ENCODE measurements around the gene KDM4C. TPM values are rescaled to one million over a fixed set of nuclear protein-coding genes. Genes with fewer than 3 reads are reported as not detected.
"Not testable (repeated sequence)": the region's sequence is repeated elsewhere in the genome, so short reads cannot be mapped to it uniquely, and the experiment has no call there.

The KDM4C gene
- total RNA-seq, 2 experiments from 2014 or later: 51.5 to 60.3 TPM

DNA sequence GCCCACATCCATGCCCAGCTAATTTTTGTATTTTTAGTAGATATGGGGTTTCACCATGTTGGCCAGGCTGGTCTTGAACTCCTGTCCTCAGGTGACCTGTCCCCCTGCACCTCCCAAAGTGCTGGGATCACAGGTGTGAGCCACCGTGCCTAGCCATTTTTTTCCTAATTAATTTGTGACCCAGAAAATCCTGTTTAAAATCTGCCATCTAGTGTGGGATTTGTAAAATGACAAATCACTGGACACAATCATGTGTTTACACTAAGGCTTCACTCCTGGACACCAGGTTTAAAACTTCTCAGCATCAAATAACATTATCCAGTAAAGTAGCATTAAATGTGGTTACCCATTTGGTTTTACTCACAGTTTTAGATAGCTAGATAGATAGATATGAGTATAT, 18.6 kb upstream of the KDM4C start:
- Histone ChIP-seq H3K79me2 (ENCODE audit: insufficient read depth, low read depth, low read length) (no peaks in the 10 kb centered on the region), H4K20me1 (ENCODE audit: insufficient read depth, low read length) (no peaks in the 10 kb centered on the region), H3K9me2 (ENCODE audit: insufficient read depth, low read length) (no peaks in the 10 kb centered on the region), H3K36me3 (ENCODE audit: insufficient read depth, low read length) (no peaks in the 10 kb centered on the region), H3K27ac (ENCODE audit: low read depth, low read length, poor library complexity, severe bottlenecking) (no peak overlapping the region), H3K4me1 (ENCODE audit: insufficient read depth, low read length, poor library complexity, severe bottlenecking) (no peaks in the 10 kb centered on the region), H3K9me3 (ENCODE audit: low read length) (no peaks in the 10 kb centered on the region), H3K4me2 (ENCODE audit: low read length) (no peak overlapping the region), H3K4me3 (ENCODE audit: low read depth, low read length, poor library complexity, severe bottlenecking) (no peak overlapping the region), H2AFZ (ENCODE audit: low read length) (no peak overlapping the region)
- ChIA-PET CTCF (ENCODE audit: unreplicated experiment) (no interaction called here), POLR2A (interaction anchor here (0.7 to 2.3 kb wide), 3 partner anchors 11 to 326 kb away, joined by 4 to 9 read pairs (median 4); partner anchors contain the start of gene UHRF2)
- TF ChIP-seq EZH2phosphoT487 (IDR thresholded peaks at IDR 0.05; ENCODE audit: borderline replicate concordance, low read depth, low read length): no peak
- TF ChIP-seq, protein P1, sequence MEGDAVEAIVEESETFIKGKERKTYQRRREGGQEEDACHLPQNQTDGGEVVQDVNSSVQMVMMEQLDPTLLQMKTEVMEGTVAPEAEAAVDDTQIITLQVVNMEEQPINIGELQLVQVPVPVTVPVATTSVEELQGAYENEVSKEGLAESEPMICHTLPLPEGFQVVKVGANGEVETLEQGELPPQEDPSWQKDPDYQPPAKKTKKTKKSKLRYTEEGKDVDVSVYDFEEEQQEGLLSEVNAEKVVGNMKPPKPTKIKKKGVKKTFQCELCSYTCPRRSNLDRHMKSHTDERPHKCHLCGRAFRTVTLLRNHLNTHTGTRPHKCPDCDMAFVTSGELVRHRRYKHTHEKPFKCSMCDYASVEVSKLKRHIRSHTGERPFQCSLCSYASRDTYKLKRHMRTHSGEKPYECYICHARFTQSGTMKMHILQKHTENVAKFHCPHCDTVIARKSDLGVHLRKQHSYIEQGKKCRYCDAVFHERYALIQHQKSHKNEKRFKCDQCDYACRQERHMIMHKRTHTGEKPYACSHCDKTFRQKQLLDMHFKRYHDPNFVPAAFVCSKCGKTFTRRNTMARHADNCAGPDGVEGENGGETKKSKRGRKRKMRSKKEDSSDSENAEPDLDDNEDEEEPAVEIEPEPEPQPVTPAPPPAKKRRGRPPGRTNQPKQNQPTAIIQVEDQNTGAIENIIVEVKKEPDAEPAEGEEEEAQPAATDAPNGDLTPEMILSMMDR (conservative IDR thresholded peaks at IDR 0.05; ENCODE audit: low read length): peak; percentile 69
- DNase-seq (ENCODE audit: low spot score): peak; percentile 31
- no TSS peak for BruUV-seq (replicated peaks)
- intact Hi-C loops (cut with micrococcal nuclease; ENCODE audit: unreplicated experiment): loop anchor here (1.0 kb wide), 1 partner anchor 154 kb away; no protein-coding TSS in a partner anchor

DNA sequence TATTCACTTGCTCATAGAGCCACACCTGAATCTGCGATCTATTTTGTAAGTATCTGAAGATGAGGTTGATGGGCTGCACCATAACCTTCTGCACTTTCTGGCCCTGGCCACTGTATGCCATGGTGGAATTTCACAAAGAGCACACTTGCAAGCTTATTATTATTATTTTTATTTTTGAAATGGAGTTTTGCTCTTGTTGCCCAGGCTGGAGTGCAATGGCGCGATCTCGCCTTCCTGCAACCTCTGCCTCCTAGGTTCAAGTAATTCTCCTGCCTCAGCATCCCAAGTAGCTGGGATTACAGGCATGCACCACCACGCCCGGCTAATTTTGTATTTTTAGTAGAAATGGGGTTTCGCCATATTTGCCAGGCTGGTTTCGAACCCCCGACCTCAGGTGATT, 8.9 kb upstream of the KDM4C start:
- H3K9me3 ChIP-seq (ENCODE audit: low read length); intact Hi-C loops (cut with micrococcal nuclease; ENCODE audit: unreplicated experiment); H3K36me3 ChIP-seq (ENCODE audit: insufficient read depth, low read length); DNase-seq (ENCODE audit: low spot score); H2AFZ ChIP-seq (ENCODE audit: low read length); BruUV-seq (replicated peaks); H3K9me2 ChIP-seq (ENCODE audit: insufficient read depth, low read length); CTCF ChIA-PET (ENCODE audit: unreplicated experiment); H3K4me1 ChIP-seq (ENCODE audit: insufficient read depth, low read length, poor library complexity, severe bottlenecking); H3K27ac ChIP-seq (ENCODE audit: low read depth, low read length, poor library complexity, severe bottlenecking); H3K4me3 ChIP-seq (ENCODE audit: low read depth, low read length, poor library complexity, severe bottlenecking); H3K4me2 ChIP-seq (ENCODE audit: low read length); H3K79me2 ChIP-seq (ENCODE audit: insufficient read depth, low read depth, low read length); H4K20me1 ChIP-seq (ENCODE audit: insufficient read depth, low read length): not testable (repeated sequence)
- POLR2A ChIA-PET: interaction anchor here (1.2 to 2.5 kb wide), 2 partner anchors 10 to 67 kb away, joined by 3 to 9 read pairs; no protein-coding TSS in a partner anchor

DNA sequence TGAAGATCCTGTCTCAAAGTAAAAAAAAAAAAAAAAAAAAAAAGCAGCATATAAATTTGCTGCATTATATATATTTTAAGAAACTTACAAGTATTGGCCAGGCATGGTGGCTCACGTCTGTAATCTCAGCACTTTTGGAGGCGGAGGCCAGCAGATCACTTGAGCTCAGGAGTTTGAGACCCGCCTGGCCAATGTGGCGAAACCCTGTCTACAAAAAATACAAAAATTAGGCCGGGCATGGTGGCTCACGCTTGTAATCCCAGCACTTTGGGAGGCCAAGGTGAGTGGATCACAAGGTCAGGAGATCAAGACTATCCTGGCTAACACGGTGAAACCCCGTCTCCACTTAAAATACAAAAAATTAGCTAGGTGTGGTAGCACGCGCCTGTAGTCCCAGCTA, 2.9 kb upstream of the KDM4C start:
- peaks cover 17% of the 10 kb centered on the region for H3K79me2 ChIP-seq (ENCODE audit: insufficient read depth, low read depth, low read length)
- H3K4me2 ChIP-seq (ENCODE audit: low read length); H3K9me3 ChIP-seq (ENCODE audit: low read length); H3K4me3 ChIP-seq (ENCODE audit: low read depth, low read length, poor library complexity, severe bottlenecking); H2AFZ ChIP-seq (ENCODE audit: low read length); H3K36me3 ChIP-seq (ENCODE audit: insufficient read depth, low read length); H4K20me1 ChIP-seq (ENCODE audit: insufficient read depth, low read length); H3K27ac ChIP-seq (ENCODE audit: low read depth, low read length, poor library complexity, severe bottlenecking); DNase-seq (ENCODE audit: low spot score); BruUV-seq (replicated peaks); CTCF ChIA-PET (ENCODE audit: unreplicated experiment); H3K9me2 ChIP-seq (ENCODE audit: insufficient read depth, low read length): not testable (repeated sequence)
- peaks cover 22% of the 10 kb centered on the region for H3K4me1 ChIP-seq (ENCODE audit: insufficient read depth, low read length, poor library complexity, severe bottlenecking)
- intact Hi-C loops (cut with micrococcal nuclease; ENCODE audit: unreplicated experiment): loop anchor here (5.0 kb wide), 3 partner anchors 53 to 748 kb away; partner anchors contain the start of gene UHRF2
- POLR2A ChIA-PET: interaction anchor here (1.4 kb wide), 1 partner anchor 15 kb away, joined by 4 read pairs; no protein-coding TSS in a partner anchor

DNA sequence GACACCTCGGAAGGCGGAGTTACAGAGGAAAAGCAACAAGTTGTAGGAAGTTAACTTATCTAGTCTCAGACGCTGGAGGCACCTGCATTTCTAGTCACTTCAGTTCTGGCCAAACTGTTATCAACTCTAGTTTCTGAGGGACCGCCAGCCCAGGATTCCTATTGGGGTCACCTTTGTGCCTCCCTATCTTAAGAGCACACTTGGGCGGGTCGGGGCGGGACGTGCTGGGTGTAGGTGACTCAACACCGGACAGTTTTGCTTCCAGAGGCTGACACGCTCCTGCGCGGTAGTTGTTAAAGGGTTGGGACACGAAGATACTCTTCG, 679 bp upstream of the KDM4C start:
- CTCF ChIA-PET (ENCODE audit: unreplicated experiment): no interaction called here
- Histone ChIP-seq H3K4me2 (ENCODE audit: low read length) (peak overlapping the region; percentile 87), H3K79me2 (ENCODE audit: insufficient read depth, low read depth, low read length) (peaks cover 36% of the 10 kb centered on the region), H2AFZ (ENCODE audit: low read length) (peak overlapping the region; percentile 96; the same call in 1 of the 2 replicates), H4K20me1 (ENCODE audit: insufficient read depth, low read length) (0 out of 2 replicates have a peak, but pooled peaks cover 8% of the 10 kb centered on the region), H3K4me3 (ENCODE audit: low read depth, low read length, poor library complexity, severe bottlenecking) (peak overlapping the region; percentile 94), H3K4me1 (ENCODE audit: insufficient read depth, low read length, poor library complexity, severe bottlenecking) (peaks cover 22% of the 10 kb centered on the region), H3K36me3 (ENCODE audit: insufficient read depth, low read length) (no peaks in the 10 kb centered on the region), H3K27ac (ENCODE audit: low read depth, low read length, poor library complexity, severe bottlenecking) (peak overlapping the region; percentile 80), H3K9me2 (ENCODE audit: insufficient read depth, low read length) (no peaks in the 10 kb centered on the region), H3K9me3 (ENCODE audit: low read length) (no peaks in the 10 kb centered on the region)
- BruUV-seq (replicated peaks): no TSS peak
- POLR2A ChIA-PET: interaction anchor here (0.5 to 3.1 kb wide), 8 partner anchors 12 to 1124 kb away, joined by 3 to 21 read pairs (median 4); no protein-coding TSS in a partner anchor
- DNase-seq (ENCODE audit: low spot score): no peak
- intact Hi-C loops (cut with micrococcal nuclease; ENCODE audit: unreplicated experiment): loop anchor here (1.0 to 5.0 kb wide), 4 partner anchors 55 to 750 kb away; partner anchors contain the start of gene UHRF2
- TF ChIP-seq, protein P1 (conservative IDR thresholded peaks at IDR 0.05; ENCODE audit: low read length): no peak
- TF ChIP-seq EZH2phosphoT487 (IDR thresholded peaks at IDR 0.05; ENCODE audit: borderline replicate concordance, low read depth, low read length): no peak
